ENCODE measurements around the gene RTL1. TPM values are rescaled to one million over a fixed set of nuclear protein-coding genes. Genes with fewer than 3 reads are reported as not detected.

The RTL1 gene
- total RNA-seq, 2 donors from 2014 or later, result 0.80 TPM; not detected in 1

DNA sequence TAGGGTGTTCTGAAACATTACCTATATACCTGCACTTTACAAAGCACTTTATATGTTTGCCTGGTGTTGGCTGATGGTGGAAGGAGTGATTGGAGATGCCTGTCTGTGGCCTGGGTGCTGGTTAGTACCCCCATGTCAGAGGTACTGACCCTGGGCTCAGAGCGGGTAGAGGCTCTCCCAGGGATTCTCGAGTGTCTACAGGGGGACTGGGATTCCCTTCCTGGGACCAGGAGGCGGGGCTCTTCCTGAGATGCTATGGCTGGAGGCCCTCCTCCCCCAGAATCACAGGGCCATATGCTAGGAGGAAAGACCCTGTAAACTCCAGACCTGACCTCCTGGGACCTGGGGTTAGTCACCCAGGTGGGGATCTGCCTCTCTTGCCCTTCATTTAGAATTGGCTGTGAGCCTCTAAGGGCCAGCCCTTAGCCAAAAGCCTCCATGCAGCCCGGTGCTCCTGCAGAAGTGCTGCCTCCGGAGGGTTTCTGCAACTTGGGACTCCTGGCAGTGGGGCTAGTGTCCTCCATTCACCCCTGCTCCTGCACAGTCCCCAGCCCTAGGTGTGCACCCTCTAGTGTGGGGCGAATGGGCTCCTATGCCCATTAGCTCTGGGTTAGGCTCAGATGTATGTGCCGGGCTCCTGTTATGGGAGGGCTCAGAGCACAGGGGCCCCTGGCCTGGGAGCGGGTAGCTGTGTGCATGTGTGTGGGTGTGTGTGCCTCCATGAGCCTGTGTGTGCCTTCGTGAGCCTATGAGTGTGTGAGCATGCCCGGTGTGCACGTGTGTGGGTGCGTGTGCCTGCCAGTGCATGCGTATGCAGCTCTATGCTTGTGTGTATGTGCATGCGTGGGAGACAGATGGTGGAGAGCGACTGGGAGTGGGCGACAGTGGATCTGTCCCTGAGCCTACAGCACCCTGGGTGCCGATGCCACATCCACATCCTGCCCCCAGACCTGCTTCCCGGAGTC lies 36.6 kb downstream of the RTL1 start:
- H3K9me3 ChIP-seq, result no peaks in the 10 kb centered on the region
- no peak overlapping the region for H3K4me3 ChIP-seq
- 81% methylated on average over 16 of the region's 18 CpGs for WGBS
- intact Hi-C loops (cut with DNase I), result no loop called here
- TF ChIP-seq POLR2AphosphoS5 (IDR thresholded peaks at IDR 0.05) (no peak), POLR2A (IDR thresholded peaks at IDR 0.05) (no peak)
- TF ChIP-seq, protein P1, sequence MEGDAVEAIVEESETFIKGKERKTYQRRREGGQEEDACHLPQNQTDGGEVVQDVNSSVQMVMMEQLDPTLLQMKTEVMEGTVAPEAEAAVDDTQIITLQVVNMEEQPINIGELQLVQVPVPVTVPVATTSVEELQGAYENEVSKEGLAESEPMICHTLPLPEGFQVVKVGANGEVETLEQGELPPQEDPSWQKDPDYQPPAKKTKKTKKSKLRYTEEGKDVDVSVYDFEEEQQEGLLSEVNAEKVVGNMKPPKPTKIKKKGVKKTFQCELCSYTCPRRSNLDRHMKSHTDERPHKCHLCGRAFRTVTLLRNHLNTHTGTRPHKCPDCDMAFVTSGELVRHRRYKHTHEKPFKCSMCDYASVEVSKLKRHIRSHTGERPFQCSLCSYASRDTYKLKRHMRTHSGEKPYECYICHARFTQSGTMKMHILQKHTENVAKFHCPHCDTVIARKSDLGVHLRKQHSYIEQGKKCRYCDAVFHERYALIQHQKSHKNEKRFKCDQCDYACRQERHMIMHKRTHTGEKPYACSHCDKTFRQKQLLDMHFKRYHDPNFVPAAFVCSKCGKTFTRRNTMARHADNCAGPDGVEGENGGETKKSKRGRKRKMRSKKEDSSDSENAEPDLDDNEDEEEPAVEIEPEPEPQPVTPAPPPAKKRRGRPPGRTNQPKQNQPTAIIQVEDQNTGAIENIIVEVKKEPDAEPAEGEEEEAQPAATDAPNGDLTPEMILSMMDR (IDR thresholded peaks at IDR 0.05), result no peak
- no peaks in the 10 kb centered on the region for H3K27me3 ChIP-seq (replicated peaks; ENCODE audit: insufficient read depth)
- H3K27ac ChIP-seq, result no peak overlapping the region
- H3K36me3 ChIP-seq, result no peaks in the 10 kb centered on the region
- DNase-seq (ENCODE audit: low spot score), result no peak
- no peaks in the 10 kb centered on the region for H3K4me1 ChIP-seq (replicated peaks)

DNA sequence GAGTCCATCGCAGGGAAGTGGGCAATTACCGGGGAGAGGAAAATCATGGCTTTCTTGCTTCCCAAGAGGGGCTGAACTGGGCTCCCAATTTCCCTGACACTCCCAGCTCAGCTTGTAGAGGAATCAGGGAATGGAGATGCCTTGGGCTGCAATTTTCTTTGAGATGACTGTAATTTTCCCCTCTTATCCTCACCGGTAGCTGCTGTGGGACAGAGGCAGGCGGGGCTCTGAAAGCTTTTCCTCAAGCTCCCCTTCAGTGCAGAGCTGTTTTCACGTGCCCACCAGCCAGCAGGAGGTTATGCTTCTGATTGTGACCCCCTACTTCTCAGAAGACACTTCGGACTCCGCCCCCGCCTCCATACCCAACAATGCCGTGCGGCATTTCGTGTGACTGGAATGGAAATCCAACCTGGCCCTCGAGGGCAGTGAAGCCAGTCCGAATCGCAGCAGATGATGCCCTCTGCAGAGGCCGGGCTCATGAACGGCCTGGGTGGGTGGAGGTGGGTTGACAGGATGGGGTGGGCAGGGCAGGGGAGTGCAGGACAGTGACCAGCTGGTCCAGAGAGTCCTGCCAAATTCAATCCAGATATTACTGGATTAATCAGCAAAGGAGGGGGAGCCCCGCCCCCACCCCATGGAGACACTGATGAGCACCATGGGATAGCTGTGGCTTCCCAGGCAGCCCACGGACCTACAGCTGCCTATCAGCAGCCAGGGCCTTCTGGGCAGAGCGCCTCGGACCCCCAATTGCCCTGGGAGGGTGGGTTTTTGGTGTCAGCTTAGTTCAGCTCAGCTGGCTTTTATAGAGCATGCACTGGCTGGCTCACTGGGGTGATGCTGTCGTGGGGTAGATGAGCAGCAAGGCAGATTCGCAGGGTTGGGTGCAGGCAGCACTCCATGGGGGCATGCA lies 37.6 kb downstream of the RTL1 start:
- Histone ChIP-seq H3K4me3 (no peak overlapping the region), H3K4me1 (replicated peaks) (no peaks in the 10 kb centered on the region), H3K36me3 (no peaks in the 10 kb centered on the region), H3K27me3 (replicated peaks; ENCODE audit: insufficient read depth) (no peaks in the 10 kb centered on the region), H3K27ac (no peak overlapping the region), H3K9me3 (no peaks in the 10 kb centered on the region)
- DNase-seq (ENCODE audit: low spot score), result no peak
- 90% methylated on average over 21 of the region's 22 CpGs for WGBS
- intact Hi-C loops (cut with DNase I), result no loop called here
- TF ChIP-seq, protein P1 (IDR thresholded peaks at IDR 0.05), result no peak
- no peak for TF ChIP-seq POLR2AphosphoS5 (IDR thresholded peaks at IDR 0.05)
- TF ChIP-seq POLR2A (IDR thresholded peaks at IDR 0.05), result no peak

DNA sequence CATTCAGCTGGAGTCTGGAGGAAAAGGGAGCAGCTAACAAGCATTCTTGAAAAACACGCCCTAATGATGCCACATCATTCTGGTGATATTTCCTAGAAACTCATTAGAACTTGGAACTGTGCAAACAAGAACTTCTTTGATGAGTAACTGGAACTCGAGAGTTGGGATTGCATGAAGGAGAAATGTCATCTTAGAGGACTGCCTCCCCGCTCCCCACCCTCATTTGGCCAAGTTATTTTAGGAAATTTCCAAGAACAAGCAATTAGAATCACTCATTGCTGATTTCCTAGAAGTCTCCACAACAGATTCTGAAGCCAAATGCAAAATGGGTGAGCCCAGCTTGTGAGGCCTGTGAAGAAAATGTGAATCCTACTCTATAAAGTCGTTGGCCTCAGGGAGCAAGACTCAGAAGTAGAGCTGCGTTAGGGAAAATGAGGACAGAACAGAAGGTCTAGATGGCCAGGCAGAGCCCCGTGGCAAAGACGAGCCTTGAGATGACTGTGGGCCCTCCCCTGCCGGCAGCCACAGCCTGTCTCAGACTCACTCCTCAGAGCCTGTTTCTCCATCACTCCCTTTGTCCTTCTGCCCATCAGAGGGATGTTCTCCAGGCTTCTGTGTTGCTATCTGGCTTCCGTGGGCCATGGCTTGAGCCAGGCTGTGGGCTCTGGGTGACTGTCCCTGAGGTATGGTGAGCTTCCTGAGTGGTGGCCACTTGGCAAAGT lies 38.4 kb downstream of the RTL1 start:
- no peak for DNase-seq (ENCODE audit: low spot score)
- Histone ChIP-seq H3K27me3 (replicated peaks; ENCODE audit: insufficient read depth) (no peaks in the 10 kb centered on the region), H3K36me3 (no peaks in the 10 kb centered on the region), H3K27ac (no peak overlapping the region), H3K4me3 (no peak overlapping the region), H3K9me3 (no peaks in the 10 kb centered on the region), H3K4me1 (replicated peaks) (no peaks in the 10 kb centered on the region)
- TF ChIP-seq, protein P1 (IDR thresholded peaks at IDR 0.05), result no peak
- TF ChIP-seq POLR2A (IDR thresholded peaks at IDR 0.05), result no peak
- no peak for TF ChIP-seq POLR2AphosphoS5 (IDR thresholded peaks at IDR 0.05)
- intact Hi-C loops (cut with DNase I), result no loop called here
- WGBS, result 75% methylated on average over 9 of the region's 9 CpGs

DNA sequence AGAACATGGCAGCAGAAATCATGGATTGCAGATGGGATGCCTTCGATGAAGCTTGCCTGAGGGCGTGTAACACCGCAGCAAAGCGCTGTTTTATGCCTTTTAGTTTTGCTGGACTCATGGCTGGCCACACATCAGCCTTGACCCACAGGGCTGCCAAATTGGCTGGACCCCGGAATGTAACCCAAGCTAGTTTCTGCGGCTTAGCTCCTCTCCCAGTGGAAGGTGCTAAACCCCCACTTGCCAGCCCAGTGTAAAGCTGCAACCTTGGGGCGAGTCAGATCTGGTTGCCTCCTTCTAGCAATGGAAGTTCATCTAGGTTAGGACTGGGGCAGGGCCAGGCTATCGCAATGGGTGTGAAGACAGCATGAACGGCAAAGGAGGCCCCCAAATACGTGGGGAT lies 39.3 kb downstream of the RTL1 start:
- no peaks in the 10 kb centered on the region for H3K27me3 ChIP-seq (replicated peaks; ENCODE audit: insufficient read depth)
- intact Hi-C loops (cut with DNase I), result no loop called here
- TF ChIP-seq POLR2A (IDR thresholded peaks at IDR 0.05) (no peak), POLR2AphosphoS5 (IDR thresholded peaks at IDR 0.05) (no peak)
- TF ChIP-seq, protein P1 (IDR thresholded peaks at IDR 0.05), result no peak
- no peak overlapping the region for H3K4me3 ChIP-seq
- 95% methylated on average over 10 of the region's 10 CpGs for WGBS
- H3K27ac ChIP-seq, result no peak overlapping the region
- H3K9me3 ChIP-seq, result no peaks in the 10 kb centered on the region
- DNase-seq (ENCODE audit: low spot score), result no peak
- H3K36me3 ChIP-seq, result no peaks in the 10 kb centered on the region
- no peaks in the 10 kb centered on the region for H3K4me1 ChIP-seq (replicated peaks)
